Measurements from ENCODE around the gene OPN1SW.

The OPN1SW gene

GRCh38 chr7:128732521-128733277 lies 42.9 kb downstream of the OPN1SW start:
- no peaks in the 10 kb centered on the region for H3K36me3 ChIP-seq (ENCODE audit: insufficient read depth, low read length)
- H2AFZ ChIP-seq (ENCODE audit: low read length, unreplicated experiment) = no peak overlapping the region
- H3K27me3 ChIP-seq (ENCODE audit: insufficient read depth, low read length) = peaks cover 5% of the 10 kb centered on the region; the same call in 1 of the 2 replicates
- H3K4me1 ChIP-seq (ENCODE audit: control insufficient read depth, insufficient read depth, low read length, unreplicated experiment) = peaks cover 1% of the 10 kb centered on the region
- H3K4me3 ChIP-seq (ENCODE audit: low read depth, low read length) = no peak overlapping the region
- H3K79me2 ChIP-seq (ENCODE audit: control insufficient read depth, insufficient read depth, low read length, unreplicated experiment) = no peaks in the 10 kb centered on the region
- no peak overlapping the region for H3K27ac ChIP-seq (ENCODE audit: low read depth, low read length)

- H2AFZ ChIP-seq (ENCODE audit: low read length, unreplicated experiment) = no peak overlapping the region
- H3K79me2 ChIP-seq (ENCODE audit: control insufficient read depth, insufficient read depth, low read length, unreplicated experiment) = no peaks in the 10 kb centered on the region
- H3K27me3 ChIP-seq (ENCODE audit: insufficient read depth, low read length) = peaks cover 5% of the 10 kb centered on the region; the same call in 1 of the 2 replicates
- no peak overlapping the region for H3K27ac ChIP-seq (ENCODE audit: low read depth, low read length)
- no peaks in the 10 kb centered on the region for H3K4me1 ChIP-seq (ENCODE audit: control insufficient read depth, insufficient read depth, low read length, unreplicated experiment)
- no peaks in the 10 kb centered on the region for H3K36me3 ChIP-seq (ENCODE audit: insufficient read depth, low read length)
- no peak overlapping the region for H3K4me3 ChIP-seq (ENCODE audit: low read depth, low read length)
Observed at GRCh38 chr7:128731184-128731583, 44.4 kb downstream of the OPN1SW start.

- H2AFZ ChIP-seq (ENCODE audit: low read length, unreplicated experiment) = no peak overlapping the region
- H3K4me1 ChIP-seq (ENCODE audit: control insufficient read depth, insufficient read depth, low read length, unreplicated experiment) = no peaks in the 10 kb centered on the region
- peaks cover 5% of the 10 kb centered on the region; the same call in 1 of the 2 replicates for H3K27me3 ChIP-seq (ENCODE audit: insufficient read depth, low read length)
- no peaks in the 10 kb centered on the region for H3K36me3 ChIP-seq (ENCODE audit: insufficient read depth, low read length)
- no peak overlapping the region for H3K4me3 ChIP-seq (ENCODE audit: low read depth, low read length)
- H3K79me2 ChIP-seq (ENCODE audit: control insufficient read depth, insufficient read depth, low read length, unreplicated experiment) = no peaks in the 10 kb centered on the region
- no peak overlapping the region for H3K27ac ChIP-seq (ENCODE audit: low read depth, low read length)
Observed at GRCh38 chr7:128729494-128729893, 46.1 kb downstream of the OPN1SW start.

GRCh38 chr7:128728598-128728997 lies 47.0 kb downstream of the OPN1SW start:
- H2AFZ ChIP-seq (ENCODE audit: low read length, unreplicated experiment) = no peak overlapping the region
- H3K79me2 ChIP-seq (ENCODE audit: control insufficient read depth, insufficient read depth, low read length, unreplicated experiment) = no peaks in the 10 kb centered on the region
- H3K27me3 ChIP-seq (ENCODE audit: insufficient read depth, low read length) = peaks cover 5% of the 10 kb centered on the region; the same call in 1 of the 2 replicates
- H3K4me1 ChIP-seq (ENCODE audit: control insufficient read depth, insufficient read depth, low read length, unreplicated experiment) = no peaks in the 10 kb centered on the region
- H3K36me3 ChIP-seq (ENCODE audit: insufficient read depth, low read length) = no peaks in the 10 kb centered on the region
- H3K4me3 ChIP-seq (ENCODE audit: low read depth, low read length) = no peak overlapping the region
- no peak overlapping the region for H3K27ac ChIP-seq (ENCODE audit: low read depth, low read length)

DNA sequence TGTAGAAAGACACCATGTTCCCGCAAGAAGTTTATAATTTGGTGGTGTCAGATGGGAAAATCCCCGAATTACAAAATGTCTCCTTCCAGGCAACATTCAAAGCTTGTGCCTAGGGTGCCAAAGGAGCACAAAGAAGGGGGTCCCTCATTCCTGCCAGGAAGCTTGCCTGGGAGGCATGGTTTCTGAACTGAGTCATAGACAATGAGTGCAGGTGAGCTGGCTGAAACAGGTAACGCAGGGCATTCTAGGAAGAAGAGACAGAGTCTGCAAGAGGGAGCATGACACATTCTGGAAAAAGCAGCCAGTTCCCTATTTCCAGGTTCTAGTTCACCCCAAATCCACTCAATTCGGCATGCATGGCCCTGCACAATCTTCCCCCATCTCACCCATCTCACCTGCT lies 48.4 kb downstream of the OPN1SW start:
- no peaks in the 10 kb centered on the region for H3K36me3 ChIP-seq (ENCODE audit: insufficient read depth, low read length)
- no peaks in the 10 kb centered on the region for H3K27me3 ChIP-seq (ENCODE audit: insufficient read depth, low read length)
- H3K79me2 ChIP-seq (ENCODE audit: control insufficient read depth, insufficient read depth, low read length, unreplicated experiment) = no peaks in the 10 kb centered on the region
- no peak overlapping the region for H3K4me3 ChIP-seq (ENCODE audit: low read depth, low read length)
- no peaks in the 10 kb centered on the region for H3K4me1 ChIP-seq (ENCODE audit: control insufficient read depth, insufficient read depth, low read length, unreplicated experiment)
- H2AFZ ChIP-seq (ENCODE audit: low read length, unreplicated experiment) = no peak overlapping the region
- no peak overlapping the region for H3K27ac ChIP-seq (ENCODE audit: low read depth, low read length)

DNA sequence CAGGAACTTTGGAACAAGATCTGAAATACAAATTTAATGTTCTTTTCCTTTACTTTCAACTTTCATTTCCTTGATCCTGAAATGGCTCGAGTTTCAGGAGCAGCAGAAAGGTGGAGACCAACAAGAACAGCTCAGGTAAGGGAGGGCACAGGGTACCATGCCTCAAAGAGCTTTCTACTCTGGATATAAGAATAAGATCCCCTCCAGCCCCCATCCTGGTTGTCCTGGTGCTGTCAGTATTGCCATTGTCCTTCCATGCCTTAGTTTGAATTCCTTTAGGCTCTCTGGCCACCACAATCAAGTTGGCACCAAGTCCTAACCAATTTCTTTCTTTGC lies 48.9 kb downstream of the OPN1SW start:
- Histone ChIP-seq H3K4me1 (ENCODE audit: control insufficient read depth, insufficient read depth, low read length, unreplicated experiment) (no peaks in the 10 kb centered on the region), H3K36me3 (ENCODE audit: insufficient read depth, low read length) (no peaks in the 10 kb centered on the region), H3K4me3 (ENCODE audit: low read depth, low read length) (no peak overlapping the region), H3K27ac (ENCODE audit: low read depth, low read length) (no peak overlapping the region), H2AFZ (ENCODE audit: low read length, unreplicated experiment) (no peak overlapping the region), H3K27me3 (ENCODE audit: insufficient read depth, low read length) (no peaks in the 10 kb centered on the region), H3K79me2 (ENCODE audit: control insufficient read depth, insufficient read depth, low read length, unreplicated experiment) (no peaks in the 10 kb centered on the region)

GRCh38 chr7:128726059-128726736 lies 49.4 kb downstream of the OPN1SW start:
- no peaks in the 10 kb centered on the region for H3K4me1 ChIP-seq (ENCODE audit: control insufficient read depth, insufficient read depth, low read length, unreplicated experiment)
- H3K4me3 ChIP-seq (ENCODE audit: low read depth, low read length) = no peak overlapping the region
- no peak overlapping the region for H2AFZ ChIP-seq (ENCODE audit: low read length, unreplicated experiment)
- H3K36me3 ChIP-seq (ENCODE audit: insufficient read depth, low read length) = no peaks in the 10 kb centered on the region
- H3K79me2 ChIP-seq (ENCODE audit: control insufficient read depth, insufficient read depth, low read length, unreplicated experiment) = no peaks in the 10 kb centered on the region
- no peak overlapping the region for H3K27ac ChIP-seq (ENCODE audit: low read depth, low read length)
- no peaks in the 10 kb centered on the region for H3K27me3 ChIP-seq (ENCODE audit: insufficient read depth, low read length)

GRCh38 chr7:128725531-128725930 lies 50.1 kb downstream of the OPN1SW start:
- Histone ChIP-seq H3K4me3 (ENCODE audit: low read depth, low read length) (no peak overlapping the region), H2AFZ (ENCODE audit: low read length, unreplicated experiment) (no peak overlapping the region), H3K4me1 (ENCODE audit: control insufficient read depth, insufficient read depth, low read length, unreplicated experiment) (no peaks in the 10 kb centered on the region), H3K27ac (ENCODE audit: low read depth, low read length) (no peak overlapping the region), H3K36me3 (ENCODE audit: insufficient read depth, low read length) (no peaks in the 10 kb centered on the region), H3K79me2 (ENCODE audit: control insufficient read depth, insufficient read depth, low read length, unreplicated experiment) (no peaks in the 10 kb centered on the region), H3K27me3 (ENCODE audit: insufficient read depth, low read length) (no peaks in the 10 kb centered on the region)

DNA sequence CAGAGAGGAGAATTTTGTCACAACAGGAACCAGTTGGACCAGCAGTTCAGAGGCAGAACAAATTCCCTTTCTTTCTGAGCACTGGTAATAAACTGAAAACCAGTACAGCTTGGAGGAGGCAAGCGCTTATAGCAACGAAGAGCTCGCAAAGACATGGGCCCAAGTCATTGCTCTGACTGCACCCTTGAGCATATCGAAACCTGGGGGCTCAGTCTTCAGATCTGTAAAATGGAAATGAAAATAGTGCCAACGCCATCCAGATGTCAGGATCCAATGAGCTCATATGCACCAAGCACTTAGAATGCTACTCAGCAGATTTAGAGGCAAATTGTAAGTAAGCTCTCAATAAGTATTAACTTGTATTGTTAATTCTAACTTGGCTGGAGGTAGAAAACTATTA lies 50.9 kb downstream of the OPN1SW start:
- H3K79me2 ChIP-seq (ENCODE audit: control insufficient read depth, insufficient read depth, low read length, unreplicated experiment) = no peaks in the 10 kb centered on the region
- no peaks in the 10 kb centered on the region for H3K4me1 ChIP-seq (ENCODE audit: control insufficient read depth, insufficient read depth, low read length, unreplicated experiment)
- no peaks in the 10 kb centered on the region for H3K27me3 ChIP-seq (ENCODE audit: insufficient read depth, low read length)
- H3K36me3 ChIP-seq (ENCODE audit: insufficient read depth, low read length) = no peaks in the 10 kb centered on the region
- no peak overlapping the region for H2AFZ ChIP-seq (ENCODE audit: low read length, unreplicated experiment)
- H3K27ac ChIP-seq (ENCODE audit: low read depth, low read length) = no peak overlapping the region
- no peak overlapping the region for H3K4me3 ChIP-seq (ENCODE audit: low read depth, low read length)

Data from ACC112 (cell line).